Measurements from ENCODE around the gene ZKSCAN5.
A peak's percentile ranks its signal among the peaks of the same experiment; 100 is the strongest.
"Not testable (repeated sequence)": the region's sequence is repeated elsewhere in the genome, so short reads cannot be mapped to it uniquely, and the experiment has no call there.

Gene ZKSCAN5

DNA sequence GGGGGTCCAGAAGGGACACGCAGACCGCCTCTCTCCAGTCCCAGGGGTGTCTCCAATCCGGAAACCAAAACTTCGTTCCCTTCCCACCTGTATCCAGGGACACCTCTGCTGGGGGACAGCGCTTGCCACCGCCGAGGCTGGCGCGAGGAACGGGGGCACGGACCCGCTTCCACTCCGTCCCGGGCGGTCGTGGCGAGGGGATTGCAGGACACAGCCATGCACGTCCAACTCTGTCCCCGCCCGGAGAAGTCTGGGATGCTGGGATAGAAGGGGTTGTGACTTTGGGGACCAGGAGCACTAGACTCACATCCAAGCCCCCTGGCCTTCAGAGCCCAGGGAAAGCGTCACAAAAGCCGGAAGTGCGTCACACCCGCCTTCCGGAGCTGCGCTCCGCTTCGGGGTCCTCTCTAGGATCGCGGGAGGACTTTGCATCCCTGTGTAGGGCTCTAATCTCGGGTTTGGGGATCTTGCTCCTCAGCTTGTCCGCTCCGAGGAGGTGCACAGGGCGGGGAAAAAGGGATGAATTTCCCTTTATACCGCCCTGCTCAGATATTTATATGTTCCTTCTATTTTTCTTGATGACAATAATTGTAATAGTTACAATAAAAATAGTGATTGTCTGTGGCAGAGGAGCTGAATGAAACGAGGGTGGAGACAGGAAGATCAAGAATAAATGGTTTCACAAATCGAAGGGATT lies 47.5 kb downstream of the ZKSCAN5 start, which contains the start of gene FAM200A:
TSS of gene FAM200A (minus strand) at position 348 of the 697 bp plus-strand sequence. CDS start 3,707 bp downstream, outside the sequence.
- DNase-seq (ENCODE audit: low read depth in 2 of 3, low spot score in 1 of 3), result peak; percentile 65 to 79 (median 72)

DNA sequence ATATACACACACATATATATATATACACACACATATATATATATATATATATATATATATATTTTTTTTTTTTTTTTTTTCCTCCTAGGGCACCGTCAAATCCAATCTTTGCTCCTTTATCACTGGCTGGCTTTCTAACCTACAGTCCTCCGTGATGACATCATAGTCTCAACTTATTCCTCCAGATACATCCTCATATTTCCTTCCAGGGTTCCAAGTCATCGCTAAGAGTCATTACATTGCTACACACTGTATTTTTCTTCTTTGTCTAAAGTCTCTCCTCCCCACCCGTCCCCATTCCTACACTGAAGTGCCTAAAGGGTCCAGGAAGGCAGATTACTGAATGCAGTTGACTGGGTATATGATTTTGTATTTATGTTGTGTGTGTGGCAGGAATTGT lies 48.6 kb downstream of the ZKSCAN5 start:
- no peak for DNase-seq (ENCODE audit: low read depth in 2 of 3, low spot score in 1 of 3)

DNA sequence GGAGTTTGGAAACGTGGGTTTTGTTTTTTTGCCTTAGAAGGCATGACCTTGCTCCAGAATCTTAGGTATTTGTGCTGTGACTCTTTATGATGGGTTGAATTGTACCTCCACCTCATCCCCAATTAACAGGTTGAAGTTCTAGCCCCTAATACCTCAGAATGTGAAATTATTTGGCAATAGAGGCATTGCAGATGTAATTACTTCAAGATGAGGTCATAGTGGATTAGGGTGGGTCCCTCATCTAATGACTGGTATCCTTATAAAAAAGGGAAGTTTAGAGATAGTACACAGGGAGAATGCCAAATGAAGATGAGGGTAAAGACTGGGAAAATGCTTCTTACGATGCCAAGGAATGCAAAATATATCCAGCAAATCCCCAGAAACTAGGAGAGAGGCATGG lies 50.5 kb downstream of the ZKSCAN5 start:
- no peak for DNase-seq (ENCODE audit: low read depth in 2 of 3, low spot score in 1 of 3)

DNA sequence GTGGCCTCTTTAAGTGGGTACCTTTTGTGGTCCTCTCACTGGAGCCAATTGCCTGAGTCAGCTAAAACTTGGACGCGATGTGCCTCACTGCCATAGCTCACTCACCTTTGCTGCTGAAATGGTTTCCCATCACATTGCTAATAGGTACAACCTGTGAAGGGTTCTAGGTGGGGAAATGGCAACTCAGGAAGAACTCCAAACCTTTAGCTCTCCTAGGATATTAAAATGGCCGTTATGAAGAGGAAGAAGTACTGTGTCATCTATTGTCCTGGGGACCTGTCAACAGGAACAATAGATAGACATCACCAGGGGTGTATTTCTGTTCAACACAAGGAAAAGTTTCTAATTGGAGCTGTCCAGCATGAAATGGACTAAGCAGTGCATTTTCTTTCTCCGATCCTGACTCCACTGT lies 52.7 kb downstream of the ZKSCAN5 start:
- DNase-seq (ENCODE audit: low read depth in 2 of 3, low spot score in 1 of 3), result no peak

DNA sequence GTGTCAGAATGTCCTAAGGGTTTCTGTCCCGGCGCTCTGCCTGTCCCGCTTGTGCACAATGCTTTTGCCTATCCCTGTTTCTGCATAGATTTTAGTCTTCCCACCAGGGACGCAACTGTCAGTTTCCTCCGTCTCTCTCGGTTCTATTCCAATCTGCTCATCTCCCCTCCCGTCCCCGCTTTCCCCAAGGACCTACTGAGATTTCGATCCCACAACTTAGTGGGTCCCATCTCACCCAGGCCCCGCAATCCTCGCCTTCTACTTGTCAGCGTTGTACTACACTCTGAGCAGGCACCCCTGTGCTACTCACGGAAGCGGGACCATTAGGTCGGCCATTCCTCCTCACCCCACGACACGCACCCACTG lies 53.5 kb downstream of the ZKSCAN5 start:
- DNase-seq (ENCODE audit: low read depth in 2 of 3, low spot score in 1 of 3), result no peak

DNA sequence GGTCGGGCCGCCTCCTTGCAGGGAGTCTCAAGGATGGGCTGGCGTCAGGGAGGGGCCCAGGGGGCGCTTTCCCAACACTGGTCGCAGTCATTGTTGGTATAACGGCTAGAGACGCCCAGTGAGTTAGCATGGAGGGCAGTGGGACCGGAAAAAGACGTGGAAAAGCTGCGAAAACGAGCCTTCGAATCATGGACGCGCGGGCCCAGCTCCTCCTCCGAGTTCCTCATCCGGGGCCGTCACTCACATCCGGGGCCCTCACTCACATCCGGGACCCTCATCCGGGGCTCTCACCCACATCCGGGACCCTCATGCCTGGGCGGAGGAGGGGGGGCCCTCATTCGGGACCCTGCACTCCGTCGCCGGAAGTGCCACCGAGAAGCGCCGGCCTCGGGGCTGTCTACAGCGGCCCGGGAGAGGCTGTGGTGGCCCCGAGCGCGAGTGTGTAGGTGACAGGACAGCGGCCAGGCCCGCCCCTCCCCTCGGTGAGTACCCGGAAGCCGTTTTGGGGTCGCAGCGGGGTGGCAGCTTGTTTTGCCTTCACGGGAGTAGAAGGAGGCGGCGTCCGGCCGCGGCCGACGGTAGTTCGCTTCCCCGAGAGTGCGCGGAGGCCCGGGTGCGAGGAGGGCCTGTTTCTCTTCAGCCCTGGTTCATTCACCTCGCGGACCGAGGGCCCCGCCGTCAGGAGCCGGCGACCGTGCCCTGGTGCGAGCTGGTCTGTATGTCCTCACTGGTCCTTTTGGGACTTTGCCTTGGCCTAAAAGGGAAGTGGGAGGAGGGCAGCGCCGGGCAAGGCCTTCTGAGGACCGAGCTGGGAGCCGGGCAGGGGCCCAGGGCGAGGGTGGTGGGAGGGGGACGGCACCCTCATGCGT lies 54.1 kb downstream of the ZKSCAN5 start, which contains the start of gene ZNF655:
TSS of gene ZNF655 (plus strand) at position 337 of the 869 bp plus-strand sequence. CDS start 1,918 bp downstream, outside the sequence.
- peak; percentile 74 to 78 (median 74) for DNase-seq (ENCODE audit: low read depth in 2 of 3, low spot score in 1 of 3)

DNA sequence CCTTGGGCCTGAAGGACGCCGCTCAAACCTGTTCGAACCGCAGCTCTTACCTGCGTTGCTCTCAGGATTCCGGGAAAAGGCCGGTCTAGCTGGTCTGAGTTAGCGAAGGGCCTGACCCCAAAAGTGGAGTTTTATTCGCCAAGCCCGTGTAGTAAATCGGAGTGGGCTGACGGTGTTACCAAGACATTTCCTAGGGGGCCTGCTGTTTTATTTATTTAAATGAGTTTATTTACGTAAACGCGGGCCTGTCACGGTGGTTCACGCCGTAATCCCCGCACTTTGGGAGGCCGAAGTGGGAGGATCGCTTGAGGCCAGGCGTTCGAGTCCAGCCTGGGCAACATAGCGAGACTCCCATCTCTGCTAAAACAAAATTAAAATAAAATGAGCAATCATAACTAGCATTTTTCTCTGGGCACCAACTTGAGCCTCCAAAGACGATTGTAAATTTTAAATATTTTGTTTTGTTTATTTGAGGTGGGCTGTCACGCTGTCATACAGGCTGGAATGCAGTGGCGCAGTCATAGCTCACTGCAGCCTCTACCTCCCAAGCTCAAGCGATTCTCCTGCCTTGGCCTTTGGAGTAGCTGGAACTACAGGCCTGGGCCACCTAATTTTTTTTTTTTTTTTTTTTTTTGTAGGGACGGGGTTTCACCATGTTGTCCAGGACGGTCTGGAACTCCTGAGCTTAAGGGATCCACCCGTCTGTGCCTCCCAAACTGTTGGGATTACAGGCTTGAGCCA lies 54.9 kb downstream of the ZKSCAN5 start:
- no peak for DNase-seq (ENCODE audit: low read depth in 2 of 3, low spot score in 1 of 3)

DNA sequence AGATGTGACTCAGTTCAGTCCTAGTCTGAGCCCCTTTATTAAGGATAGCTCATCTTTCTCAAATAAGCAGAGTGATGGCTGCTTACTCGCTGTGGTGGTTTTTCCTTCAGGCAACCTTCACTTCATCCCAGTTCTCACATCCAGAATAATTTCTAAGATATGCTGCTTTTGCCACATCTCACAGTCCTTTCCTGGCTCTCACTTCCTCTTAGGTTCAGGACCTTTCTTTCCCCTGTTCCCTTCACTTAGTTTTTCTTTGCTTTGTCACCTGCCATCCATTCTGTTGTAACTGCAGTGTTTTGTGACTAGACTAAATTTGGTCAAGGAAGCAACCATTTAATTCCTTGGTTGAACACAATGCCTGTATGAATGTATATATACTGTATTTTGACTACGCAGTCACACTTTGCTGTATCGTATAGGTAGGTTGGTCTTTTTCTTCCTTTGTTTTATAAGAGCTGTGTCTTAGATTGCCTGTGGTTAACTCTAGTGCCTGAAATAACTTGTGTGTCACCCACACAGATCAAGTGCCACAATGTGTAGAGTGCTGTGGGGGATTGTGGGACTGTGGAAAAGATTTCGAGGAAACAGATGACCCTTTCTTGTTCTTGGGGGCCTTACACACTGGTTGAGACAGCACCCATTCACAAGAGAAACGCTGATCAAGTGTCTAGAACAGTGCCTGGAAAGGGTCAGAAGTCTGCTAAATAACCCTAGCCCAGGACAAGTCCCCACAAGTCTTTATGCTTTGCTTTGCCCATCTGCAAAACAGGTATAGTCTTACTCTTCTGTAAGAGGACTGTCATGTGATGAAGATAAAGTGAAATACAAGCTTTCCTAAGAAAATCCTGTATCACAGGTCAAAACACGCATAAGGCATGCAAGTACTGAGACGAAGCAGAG lies 56.6 kb downstream of the ZKSCAN5 start:
- no peak for DNase-seq (ENCODE audit: low read depth in 2 of 3, low spot score in 1 of 3)

DNA sequence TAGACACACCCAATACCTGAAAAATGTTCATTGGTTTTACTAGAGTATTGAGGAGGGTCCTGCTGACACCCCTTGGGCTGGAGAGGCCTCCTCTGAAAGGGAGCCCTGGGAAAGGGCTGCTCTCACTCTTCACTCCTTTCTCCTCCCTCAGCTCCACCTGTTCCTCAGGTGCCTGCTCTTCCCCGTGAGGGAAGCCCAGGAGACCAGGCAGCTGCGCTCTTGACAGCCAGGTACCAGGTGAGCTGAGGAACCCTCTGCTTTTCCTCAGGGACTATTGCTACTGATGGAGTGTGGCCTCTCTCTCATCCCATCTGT lies 57.2 kb downstream of the ZKSCAN5 start:
- DNase-seq (ENCODE audit: low read depth in 2 of 3, low spot score in 1 of 3), result no peak

DNA sequence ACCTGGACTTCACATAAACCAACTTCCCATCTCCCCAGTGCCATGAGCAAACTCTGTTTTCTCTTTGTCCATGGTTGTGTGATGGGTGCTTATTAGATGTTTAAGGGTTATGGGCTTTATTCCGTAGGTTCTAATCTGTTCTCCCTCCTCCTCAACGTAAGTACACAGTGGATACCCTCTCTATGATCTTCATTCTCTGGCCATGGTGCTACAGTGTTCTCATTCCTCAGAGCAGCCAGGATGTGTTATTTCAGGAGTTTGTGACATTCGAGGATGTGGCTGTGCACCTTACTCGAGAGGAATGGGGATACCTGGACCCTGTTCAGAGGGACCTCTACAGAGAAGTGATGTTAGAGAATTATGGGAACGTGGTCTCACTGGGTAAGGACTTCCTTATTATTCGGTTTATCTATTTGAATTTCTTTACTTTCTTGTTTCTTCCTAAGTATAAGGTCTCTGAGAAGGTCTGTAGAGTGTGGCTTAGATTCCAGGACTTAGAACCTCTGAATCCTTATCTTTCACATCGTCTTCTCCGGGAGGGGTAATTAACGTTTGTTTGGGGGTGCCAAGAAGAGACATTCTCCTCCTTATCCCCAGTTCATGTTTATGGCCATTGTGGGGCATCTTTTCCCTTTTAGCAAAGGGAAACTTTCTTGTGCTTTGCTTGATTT lies 57.8 kb downstream of the ZKSCAN5 start:
- DNase-seq (ENCODE audit: low read depth in 2 of 3, low spot score in 1 of 3), result no peak

DNA sequence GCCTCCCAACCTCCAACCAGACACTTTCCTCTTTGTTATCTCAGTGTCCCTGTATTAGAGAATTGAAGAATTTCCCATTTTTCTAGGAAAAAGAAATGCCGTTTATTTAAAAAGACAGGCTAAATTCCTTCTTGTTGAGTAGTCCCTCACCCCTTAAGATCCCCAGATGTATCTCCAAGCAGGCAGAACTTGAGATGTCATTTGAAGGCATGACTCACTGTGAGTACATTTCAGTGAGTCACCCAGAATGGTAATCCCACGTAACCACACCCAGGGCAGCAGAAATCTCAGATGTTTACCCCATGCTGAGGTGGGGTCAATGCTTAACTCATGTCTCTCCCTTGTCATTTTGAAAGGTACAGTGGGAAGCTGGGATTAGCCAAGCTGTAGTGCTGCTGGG lies 58.4 kb downstream of the ZKSCAN5 start:
- DNase-seq (ENCODE audit: low read depth in 2 of 3, low spot score in 1 of 3), result peak; percentile 32 to 51 (median 42)

DNA sequence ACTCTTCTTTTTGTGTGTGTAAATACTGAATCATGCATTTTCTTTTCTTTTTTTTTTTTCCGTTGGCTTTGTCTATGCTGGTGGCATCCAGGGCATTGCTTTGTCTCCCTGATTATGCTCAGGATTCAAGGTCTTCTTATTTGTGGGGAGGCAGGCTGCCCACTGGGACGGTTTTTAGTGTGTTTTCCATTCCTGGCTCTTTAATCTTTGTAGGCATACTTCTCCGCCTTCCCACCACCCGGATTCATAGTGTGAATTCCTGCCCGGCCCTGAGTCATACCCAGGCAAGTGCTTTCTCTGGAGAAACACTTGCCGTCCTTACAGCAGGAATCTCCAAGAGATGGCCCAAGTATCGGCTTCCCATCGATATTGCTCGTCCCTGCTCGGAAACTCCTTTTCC lies 59.2 kb downstream of the ZKSCAN5 start:
- no peak for DNase-seq (ENCODE audit: low read depth in 2 of 3, low spot score in 1 of 3)

DNA sequence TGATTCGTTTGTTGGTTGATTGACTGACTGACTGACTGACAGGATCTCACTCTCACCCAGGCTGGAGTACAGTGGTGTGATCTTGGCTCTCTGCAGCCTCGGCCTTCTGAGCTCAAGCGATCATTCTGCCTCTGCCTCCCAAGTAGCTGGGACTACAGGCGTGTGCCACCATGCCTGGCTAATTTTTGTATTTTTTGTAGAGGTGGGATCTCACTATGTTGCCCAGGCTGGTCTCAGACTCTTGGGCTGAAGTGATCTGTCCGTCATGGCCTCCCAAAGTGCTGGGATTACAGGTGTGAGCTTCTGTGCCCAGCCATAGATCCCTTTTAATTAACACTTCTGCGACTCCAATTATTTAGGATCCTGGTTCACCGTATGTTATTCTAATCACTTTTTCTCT lies 64.3 kb downstream of the ZKSCAN5 start:
- DNase-seq (ENCODE audit: low read depth in 2 of 3, low spot score in 1 of 3), result not testable (repeated sequence)

DNA sequence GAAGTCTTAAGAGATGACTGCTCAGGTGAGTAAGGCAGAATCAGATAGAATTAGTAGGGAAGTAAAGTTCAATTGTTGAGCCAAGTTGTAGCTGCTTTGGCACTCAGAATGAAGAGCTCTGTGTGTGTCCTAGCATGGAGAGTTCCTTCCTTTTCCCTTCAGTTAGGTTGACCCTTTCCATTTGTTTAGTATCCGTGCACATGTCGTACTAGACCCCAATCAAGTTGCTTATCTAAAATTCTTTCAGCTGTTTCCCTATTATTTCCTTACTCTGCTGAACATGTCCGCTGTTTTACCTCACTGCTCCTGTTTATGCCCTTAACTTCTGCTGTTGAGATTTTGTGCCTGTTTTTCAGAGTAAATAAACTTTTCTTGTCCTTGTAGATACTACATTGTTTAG lies 67.3 kb downstream of the ZKSCAN5 start:
- no peak for DNase-seq (ENCODE audit: low read depth in 2 of 3, low spot score in 1 of 3)

DNA sequence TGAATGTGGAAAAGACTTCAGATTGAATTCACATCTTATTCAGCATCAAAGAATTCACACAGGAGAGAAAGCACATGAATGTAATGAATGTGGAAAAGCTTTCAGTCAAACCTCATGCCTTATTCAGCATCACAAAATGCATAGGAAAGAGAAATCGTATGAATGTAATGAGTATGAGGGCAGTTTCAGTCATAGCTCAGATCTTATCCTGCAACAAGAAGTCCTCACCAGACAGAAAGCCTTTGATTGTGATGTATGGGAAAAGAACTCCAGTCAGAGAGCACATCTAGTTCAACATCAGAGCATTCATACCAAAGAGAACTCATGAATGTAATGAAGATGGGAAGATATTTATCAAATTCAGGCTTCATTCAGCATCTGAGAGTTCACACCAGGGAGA lies 68.8 kb downstream of the ZKSCAN5 start:
- DNase-seq (ENCODE audit: low read depth in 2 of 3, low spot score in 1 of 3), result no peak

DNA sequence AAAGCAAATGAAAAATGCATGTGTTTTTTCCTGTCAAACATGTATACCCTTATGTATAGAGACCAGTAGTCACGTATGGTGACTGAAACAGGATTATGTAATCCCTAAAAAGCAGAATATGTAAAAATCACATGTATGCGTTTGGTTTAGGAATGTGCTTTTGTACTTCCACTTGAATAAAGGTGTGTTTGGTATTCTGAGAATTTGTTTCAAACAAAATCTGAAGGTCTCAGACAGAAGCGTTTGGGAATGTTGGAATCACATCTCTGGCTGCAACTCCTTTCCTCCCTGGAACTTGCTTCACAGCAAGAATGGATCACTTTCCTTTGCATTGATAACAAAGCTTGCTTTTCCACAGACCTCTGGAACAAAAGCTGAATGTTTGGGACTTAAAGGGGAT lies 71.8 kb downstream of the ZKSCAN5 start:
- DNase-seq (ENCODE audit: low read depth in 2 of 3, low spot score in 1 of 3), result no peak

DNA sequence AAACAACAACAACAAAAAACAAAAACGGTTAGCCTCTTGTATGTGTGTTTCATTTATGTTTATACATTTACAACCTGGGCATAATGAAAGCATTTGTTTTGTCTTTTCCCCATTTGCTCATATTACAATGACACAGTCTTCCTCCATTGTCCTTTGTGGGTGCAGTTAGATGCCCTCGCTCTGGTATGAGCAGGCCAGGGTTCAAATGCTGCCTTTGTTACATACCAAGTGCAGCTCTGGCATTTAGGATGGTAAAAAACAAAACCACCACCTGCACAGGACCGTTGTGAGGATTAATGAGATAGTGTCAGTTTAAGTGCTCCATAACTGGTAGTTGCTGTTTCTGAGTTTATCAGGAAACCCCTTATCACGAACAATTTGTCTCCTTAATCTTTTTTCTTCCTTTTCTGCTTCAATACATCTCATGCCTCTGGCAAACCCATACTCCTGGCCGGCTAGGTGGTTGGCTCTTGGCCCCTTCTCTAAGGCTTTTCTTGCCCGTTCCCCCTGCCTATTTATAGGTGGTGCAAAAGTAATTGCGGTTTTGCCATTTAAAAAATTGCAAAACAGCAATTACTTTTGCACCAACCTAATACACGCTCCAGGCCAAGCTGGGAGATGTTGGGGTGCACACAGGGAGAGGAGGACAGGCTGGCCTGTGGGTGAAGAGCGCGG lies 75.0 kb downstream of the ZKSCAN5 start:
- DNase-seq (ENCODE audit: low read depth in 2 of 3, low spot score in 1 of 3), result no peak

DNA sequence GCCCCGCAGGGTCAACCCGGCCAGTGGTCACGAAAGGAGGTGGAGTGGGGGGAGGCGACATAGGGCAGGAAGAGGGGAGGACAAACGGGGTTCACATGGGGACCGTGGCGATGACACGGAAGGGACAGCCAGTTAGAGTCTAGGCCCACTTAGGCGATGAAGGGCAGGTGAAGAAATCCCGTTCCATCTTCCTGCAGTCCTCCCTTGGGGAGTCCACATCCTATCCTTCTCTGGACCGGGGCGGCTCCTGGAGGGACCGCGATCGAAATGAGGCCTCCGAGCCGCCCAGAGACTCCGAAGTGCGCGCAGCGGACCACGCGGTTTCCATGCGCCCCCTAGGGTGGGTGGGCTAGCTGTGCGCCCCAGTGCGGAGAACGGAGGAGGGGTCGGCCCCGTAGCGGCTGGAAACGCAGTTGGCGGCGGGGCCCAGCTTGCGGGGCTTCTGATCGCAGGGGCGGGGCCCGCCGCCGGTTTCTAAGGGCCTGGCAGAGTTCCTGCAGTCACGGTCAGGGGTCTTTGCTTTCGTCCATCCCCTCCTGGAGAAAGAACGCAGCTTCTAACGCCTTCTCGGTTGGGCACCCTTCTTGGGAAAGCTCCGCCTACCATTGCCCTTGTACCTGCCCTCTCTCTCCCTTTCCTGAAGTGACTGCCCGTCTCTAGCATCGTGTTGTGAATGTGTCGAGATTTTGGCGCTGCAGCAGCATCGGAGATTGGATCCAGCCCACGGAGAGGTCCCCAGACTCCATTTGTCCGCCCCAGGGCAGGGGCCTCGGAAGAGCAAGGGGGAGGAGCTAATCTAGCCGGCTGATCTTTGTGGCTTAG lies 75.7 kb downstream of the ZKSCAN5 start:
- DNase-seq (ENCODE audit: low read depth in 2 of 3, low spot score in 1 of 3), result peak in 2 of 3 donors; percentile 24 to 26
